Measurements from ENCODE around the gene CNTRL. TPM values are rescaled to one million over a fixed set of nuclear protein-coding genes. Genes with fewer than 3 reads are reported as not detected.

The CNTRL gene
- total and polyA plus RNA-seq, 4 experiments from 2014 or later: 1.5 to 122 (median 78.5) TPM

GRCh38 chr9:121069396-121069795 is 5.4 kb upstream of the CNTRL start:
- H3K27me3 Mint-ChIP-seq: no peaks in the 10 kb centered on the region
- H3K36me3 Mint-ChIP-seq: peaks cover 5 to 9% of the 10 kb centered on the region in 2 donors
- H3K4me1 Mint-ChIP-seq: peaks cover 20 to 35% (median 27%) of the 10 kb centered on the region in 4 donors
- no peaks in the 10 kb centered on the region for H3K27me3 ChIP-seq (ENCODE audit: insufficient read depth, low read length)
- peak overlapping the region in 4 of 7 donors; percentile 13 to 59 (median 29) for H3K27ac Mint-ChIP-seq
- no peak for DNase-seq
- H3K4me1 ChIP-seq (ENCODE audit: insufficient read depth, low read length): peaks cover 28% of the 10 kb centered on the region
- CTCF ChIA-PET (ENCODE audit: partially characterized antibody): interaction anchor here (0.6 to 10.7 kb wide), 5 partner anchors 8 to 324 kb away, joined by 3 to 106 read pairs (median 22); no protein-coding TSS in a partner anchor
- H3K4me3 Mint-ChIP-seq: no peak overlapping the region
- no peak overlapping the region for H3K27ac ChIP-seq (ENCODE audit: low read depth, low read length)
- peaks cover 0 to 5% (median 0%) of the 10 kb centered on the region in 8 donors for H3K9me3 Mint-ChIP-seq
- no peaks in the 10 kb centered on the region for H3K36me3 ChIP-seq (ENCODE audit: insufficient read depth, low read length)
- intact Hi-C loops (cut with micrococcal nuclease): no loop called here
- POLR2A ChIA-PET (ENCODE audit: partially characterized antibody): interaction anchor here (0.9 kb wide), 1 partner anchor 52 kb away, joined by 3 read pairs; no protein-coding TSS in a partner anchor
- H3K4me3 ChIP-seq (ENCODE audit: low read length in 2 of 2): no peak overlapping the region
- no peaks in the 10 kb centered on the region for H3K9me3 ChIP-seq (ENCODE audit: control insufficient read depth in 1 of 2, low read length in 2 of 2)

GRCh38 chr9:121071370-121071755 is 3.4 kb upstream of the CNTRL start:
- ChIA-PET CTCF (ENCODE audit: partially characterized antibody) (interaction anchor here (0.7 to 10.7 kb wide), 29 partner anchors 10 to 451 kb away, joined by 3 to 106 read pairs (median 4); partner anchors contain the start of gene FBXW2), POLR2A (ENCODE audit: partially characterized antibody) (interaction anchor here (0.8 to 2.4 kb wide), 8 partner anchors 9 to 278 kb away, joined by 3 to 8 read pairs (median 4); partner anchors contain the start of gene FBXW2)
- peaks cover 38% of the 10 kb centered on the region for H3K4me1 ChIP-seq (ENCODE audit: insufficient read depth, low read length)
- H3K9me3 ChIP-seq (ENCODE audit: control insufficient read depth in 1 of 2, low read length in 2 of 2): no peaks in the 10 kb centered on the region
- H3K9me3 Mint-ChIP-seq: peaks cover 0 to 5% (median 0%) of the 10 kb centered on the region in 8 donors
- intact Hi-C loops (cut with micrococcal nuclease): loop anchor here (5.0 kb wide), 1 partner anchor 131 kb away; the partner anchor contains the start of gene RAB14
- peak overlapping the region; percentile 92 to 99 (median 96) for H3K4me3 Mint-ChIP-seq
- H3K27ac ChIP-seq (ENCODE audit: low read depth, low read length): peak overlapping the region; percentile 63
- no peaks in the 10 kb centered on the region for H3K27me3 ChIP-seq (ENCODE audit: insufficient read depth, low read length)
- peak overlapping the region; percentile 82 to 95 (median 92) for H3K27ac Mint-ChIP-seq
- DNase-seq: no peak
- no peaks in the 10 kb centered on the region for H3K36me3 ChIP-seq (ENCODE audit: insufficient read depth, low read length)
- H3K27me3 Mint-ChIP-seq: no peaks in the 10 kb centered on the region
- H3K4me3 ChIP-seq (ENCODE audit: low read length in 2 of 2): peak overlapping the region; percentile 15 to 65
- peaks cover 5 to 17% of the 10 kb centered on the region in 2 donors for H3K36me3 Mint-ChIP-seq
- H3K4me1 Mint-ChIP-seq: peaks cover 31 to 55% (median 41%) of the 10 kb centered on the region in 4 donors

DNA sequence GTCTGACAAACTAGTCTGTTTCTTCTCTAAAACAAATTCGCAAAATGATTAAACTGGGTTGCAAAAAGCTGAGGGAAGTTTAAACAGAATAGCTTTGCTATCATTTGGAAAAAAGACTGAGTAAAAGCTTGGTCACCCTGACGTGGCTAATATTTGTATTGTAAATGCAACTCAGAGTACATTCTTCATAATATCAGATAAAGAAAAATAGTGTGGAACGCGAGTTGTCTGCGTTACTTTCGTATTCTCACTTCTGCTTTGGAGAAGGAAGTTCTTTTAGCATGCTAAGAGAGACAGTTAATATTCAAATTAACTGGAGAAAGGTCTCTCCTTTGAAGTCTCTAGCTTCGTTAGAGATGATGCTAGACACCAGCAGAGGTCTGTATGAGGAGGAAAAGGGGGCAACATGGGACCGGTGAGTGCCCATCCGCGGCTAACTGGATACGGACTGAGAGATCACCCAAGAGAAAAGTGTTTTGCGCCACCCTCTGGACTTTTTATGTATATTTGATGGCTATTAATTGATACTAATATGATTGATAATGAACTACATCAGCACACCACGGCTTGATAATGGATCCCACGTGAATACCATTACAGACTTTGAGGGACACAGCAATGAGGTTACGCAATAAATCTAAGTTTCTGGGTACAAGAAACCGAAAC is 2.9 kb upstream of the CNTRL start:
- CTCF ChIA-PET (ENCODE audit: partially characterized antibody): interaction anchor here (0.7 to 10.7 kb wide), 30 partner anchors 10 to 452 kb away, joined by 3 to 106 read pairs (median 4); partner anchors contain the start of gene FBXW2
- intact Hi-C loops (cut with micrococcal nuclease): loop anchor here (1.0 to 5.0 kb wide), 2 partner anchors 130 to 453 kb away; partner anchors contain the start of gene RAB14
- DNase-seq: peak in 4 of 5 donors; percentile 45 to 56 (median 48)

GRCh38 chr9:121073038-121073437 is 1.7 kb upstream of the CNTRL start:
- H3K27ac ChIP-seq (ENCODE audit: low read depth, low read length): no peak overlapping the region
- CTCF ChIA-PET (ENCODE audit: partially characterized antibody): interaction anchor here (0.7 to 10.7 kb wide), 16 partner anchors 9 to 430 kb away, joined by 3 to 106 read pairs (median 4); no protein-coding TSS in a partner anchor
- Mint-ChIP-seq H3K4me1 (peaks cover 38 to 66% (median 51%) of the 10 kb centered on the region in 4 donors), H3K36me3 (peaks cover 0 to 15% of the 10 kb centered on the region in 2 donors), H3K9me3 (peaks cover 0 to 3% (median 0%) of the 10 kb centered on the region in 8 donors), H3K4me3 (peak overlapping the region; percentile 73 to 99 (median 96)), H3K27ac (peak overlapping the region in 6 of 7 donors; percentile 14 to 86 (median 68)), H3K27me3 (no peaks in the 10 kb centered on the region)
- DNase-seq: no peak
- intact Hi-C loops (cut with micrococcal nuclease): loop anchor here (5.0 kb wide), 1 partner anchor 129 kb away; the partner anchor contains the start of gene RAB14
- no peaks in the 10 kb centered on the region for H3K9me3 ChIP-seq (ENCODE audit: control insufficient read depth in 1 of 2, low read length in 2 of 2)
- peaks cover 45% of the 10 kb centered on the region for H3K4me1 ChIP-seq (ENCODE audit: insufficient read depth, low read length)
- no peaks in the 10 kb centered on the region for H3K36me3 ChIP-seq (ENCODE audit: insufficient read depth, low read length)
- POLR2A ChIA-PET (ENCODE audit: partially characterized antibody): interaction anchor here (0.8 to 2.4 kb wide), 7 partner anchors 10 to 280 kb away, joined by 3 to 8 read pairs (median 4); partner anchors contain the start of genes FBXW2 and PHF19
- no peak overlapping the region for H3K4me3 ChIP-seq (ENCODE audit: low read length in 2 of 2)
- H3K27me3 ChIP-seq (ENCODE audit: insufficient read depth, low read length): no peaks in the 10 kb centered on the region

More for the DNA sequence above, 2.9 kb upstream of the CNTRL start:
- Mint-ChIP-seq H3K36me3 (peaks cover 5 to 17% of the 10 kb centered on the region in 2 donors), H3K4me3 (peak overlapping the region; percentile 92 to 99 (median 96)), H3K27me3 (no peaks in the 10 kb centered on the region), H3K27ac (peak overlapping the region; percentile 82 to 95 (median 92)), H3K4me1 (peaks cover 36 to 60% (median 47%) of the 10 kb centered on the region in 4 donors), H3K9me3 (peaks cover 0 to 5% (median 0%) of the 10 kb centered on the region in 8 donors)
- POLR2A ChIA-PET (ENCODE audit: partially characterized antibody): interaction anchor here (0.8 to 2.4 kb wide), 9 partner anchors 9 to 279 kb away, joined by 3 to 8 read pairs (median 4); partner anchors contain the start of genes FBXW2 and PHF19
- H3K4me3 ChIP-seq (ENCODE audit: low read length in 2 of 2): peak overlapping the region; percentile 15 to 65
- H3K36me3 ChIP-seq (ENCODE audit: insufficient read depth, low read length): no peaks in the 10 kb centered on the region
- H3K27me3 ChIP-seq (ENCODE audit: insufficient read depth, low read length): no peaks in the 10 kb centered on the region
- H3K27ac ChIP-seq (ENCODE audit: low read depth, low read length): peak overlapping the region; percentile 63
- H3K4me1 ChIP-seq (ENCODE audit: insufficient read depth, low read length): peaks cover 43% of the 10 kb centered on the region
- H3K9me3 ChIP-seq (ENCODE audit: control insufficient read depth in 1 of 2, low read length in 2 of 2): no peaks in the 10 kb centered on the region

GRCh38 chr9:121075251-121076036 is 689 bp downstream of the CNTRL start:
- Histone ChIP-seq H3K27ac (ENCODE audit: low read depth, low read length) (peak overlapping the region; percentile 90), H3K4me3 (ENCODE audit: low read length in 2 of 2) (peak overlapping the region; percentile 72 to 87), H3K9me3 (ENCODE audit: control insufficient read depth in 1 of 2, low read length in 2 of 2) (no peaks in the 10 kb centered on the region), H3K27me3 (ENCODE audit: insufficient read depth, low read length) (no peaks in the 10 kb centered on the region), H3K36me3 (ENCODE audit: insufficient read depth, low read length) (no peaks in the 10 kb centered on the region), H3K4me1 (ENCODE audit: insufficient read depth, low read length) (peaks cover 37% of the 10 kb centered on the region)
- H3K4me1 Mint-ChIP-seq: peaks cover 34 to 66% (median 53%) of the 10 kb centered on the region in 4 donors
- POLR2A ChIA-PET (ENCODE audit: partially characterized antibody): interaction anchor here (0.7 to 2.8 kb wide), 9 partner anchors 15 to 361 kb away, joined by 3 to 14 read pairs (median 4); partner anchors contain the start of genes FBXW2, MEGF9 and RAB14
- peak overlapping the region; percentile 78 to 99 (median 98) for H3K27ac Mint-ChIP-seq
- DNase-seq: peak in 3 of 5 donors; percentile 40 to 43 (median 41)
- peak overlapping the region; percentile 82 to 100 (median 98) for H3K4me3 Mint-ChIP-seq
- intact Hi-C loops (cut with micrococcal nuclease): loop anchor here (1.0 kb wide), 3 partner anchors 46 to 320 kb away; no protein-coding TSS in a partner anchor
- CTCF ChIA-PET (ENCODE audit: partially characterized antibody): interaction anchor here (1.1 to 10.7 kb wide), 8 partner anchors 10 to 320 kb away, joined by 3 to 106 read pairs (median 6); no protein-coding TSS in a partner anchor
- no peaks in the 10 kb centered on the region for H3K27me3 Mint-ChIP-seq
- H3K9me3 Mint-ChIP-seq: no peaks in the 10 kb centered on the region
- peaks cover 0 to 21% of the 10 kb centered on the region in 2 donors for H3K36me3 Mint-ChIP-seq

- CTCF ChIA-PET (ENCODE audit: partially characterized antibody): interaction anchor here (1.0 to 2.0 kb wide), 6 partner anchors 9 to 22 kb away, joined by 3 to 10 read pairs (median 4); no protein-coding TSS in a partner anchor
- Histone ChIP-seq H3K27ac (ENCODE audit: low read depth, low read length) (no peak overlapping the region), H3K27me3 (ENCODE audit: insufficient read depth, low read length) (no peaks in the 10 kb centered on the region), H3K9me3 (ENCODE audit: control insufficient read depth in 1 of 2, low read length in 2 of 2) (no peaks in the 10 kb centered on the region), H3K36me3 (ENCODE audit: insufficient read depth, low read length) (peaks cover 24% of the 10 kb centered on the region), H3K4me3 (ENCODE audit: low read length in 2 of 2) (no peak overlapping the region), H3K4me1 (ENCODE audit: insufficient read depth, low read length) (no peaks in the 10 kb centered on the region)
- no peak for DNase-seq
- no peaks in the 10 kb centered on the region for H3K27me3 Mint-ChIP-seq
- H3K9me3 Mint-ChIP-seq: no peaks in the 10 kb centered on the region
- intact Hi-C loops (cut with micrococcal nuclease): no loop called here
- H3K27ac Mint-ChIP-seq: peak overlapping the region in 1 of 7 donors; percentile 50
- H3K36me3 Mint-ChIP-seq: peaks cover 28 to 48% of the 10 kb centered on the region in 2 donors
- no peak overlapping the region for H3K4me3 Mint-ChIP-seq
- peaks cover 16 to 30% (median 23%) of the 10 kb centered on the region in 4 donors for H3K4me1 Mint-ChIP-seq
- POLR2A ChIA-PET (ENCODE audit: partially characterized antibody): no interaction called here
Measured at GRCh38 chr9:121082075-121082474, 7.3 kb downstream of the CNTRL start.

Measured in CD4-positive, alpha-beta memory T cell (primary cell).